CD4-positive, alpha-beta T cell (primary cell): ENCODE measurements around the gene CCL3. TPM values are rescaled to one million over a fixed set of nuclear protein-coding genes. Genes with fewer than 3 reads are reported as not detected.

ENCODE experiments used
- ATAC-seq: fragments of 200-7000 bp; cut with Tn5 transposase; one replicate; pipeline ENCODE4 v1.10.0; 2022; ENCODE audit warnings: mild to moderate bottlenecking; ENCODE audit not compliant: poor library complexity
- CTCF ChIA-PET: fragments of 350-600 bp; sonication (Branson Sonifier 250); formaldehyde crosslinking; loops from one replicate; lab custom pipeline; 2021; ENCODE audit warnings: antibody characterized with exemption, inconsistent platforms; lab: Charles Lee
- POLR2A ChIA-PET: fragments of 350-600 bp; sonication (Branson Sonifier 250); formaldehyde crosslinking; loops from one replicate; lab custom pipeline; 2021; ENCODE audit warnings: antibody characterized with exemption, inconsistent platforms; lab: Charles Lee
- DNase-seq, 14 experiments: peaks; one replicate each; pipeline ENCODE4 v3.0.0-alpha.2; 2013 to 2020; ENCODE audit warnings: mixed read lengths in 2 of 14
- H3K27ac ChIP-seq, 2 donors: one replicate each; pipeline versions ENCODE4 v1.5.1 to v1.7.0; 2013; ENCODE audit warnings: low read length in 2 of 2, low read depth in 1 of 2, mild to moderate bottlenecking in 1 of 2
- H3K27me3 ChIP-seq, 2 experiments: 1 replicate in 1 of 2; 2 replicates in 1 of 2; pipeline versions ENCODE4 v1.6.1 to v1.7.0; 2013; ENCODE audit warnings: low read length in 2 of 2, control low read depth in 1 of 2, mild to moderate bottlenecking in 1 of 2, moderate library complexity in 1 of 2; ENCODE audit not compliant: insufficient read depth in 2 of 2, control insufficient read depth in 1 of 2
- H3K36me3 ChIP-seq: one replicate; pipeline ENCODE4 v1.6.1; 2013; ENCODE audit warnings: low read length, control low read depth; ENCODE audit not compliant: insufficient read depth
- H3K4me1 ChIP-seq: one replicate; pipeline ENCODE4 v1.6.1; 2013; ENCODE audit warnings: low read length, control low read depth; ENCODE audit not compliant: insufficient read depth
- H3K4me3 ChIP-seq: one replicate; pipeline ENCODE4 v1.5.1; 2013; ENCODE audit warnings: mild to moderate bottlenecking, low read length, moderate library complexity
- H3K9me3 ChIP-seq, 2 experiments: 1 replicate in 1 of 2; 2 replicates in 1 of 2; pipeline versions ENCODE4 v1.6.1 to v1.7.0; 2013; ENCODE audit warnings: low read length in 2 of 2, mild to moderate bottlenecking in 2 of 2, control low read depth in 1 of 2, moderate library complexity in 1 of 2; ENCODE audit not compliant: control insufficient read depth in 1 of 2, insufficient read depth in 1 of 2
- H3K27ac Mint-ChIP-seq: one replicate; pipeline ENCODE4 v1.8.0; 2020; ENCODE audit warnings: mixed read lengths
- H3K27me3 Mint-ChIP-seq: one replicate; pipeline ENCODE4 v1.8.0; 2021; ENCODE audit warnings: mixed read lengths
- H3K36me3 Mint-ChIP-seq: one replicate; pipeline ENCODE4 v1.8.0; 2021; ENCODE audit warnings: low read depth, mixed read lengths
- H3K4me1 Mint-ChIP-seq: one replicate; pipeline ENCODE4 v1.8.0; 2021; ENCODE audit warnings: low read depth, mixed read lengths
- H3K4me3 Mint-ChIP-seq: one replicate; pipeline ENCODE4 v1.8.0; 2020; ENCODE audit warnings: mild to moderate bottlenecking, mixed read lengths
- H3K9me3 Mint-ChIP-seq: one replicate; pipeline ENCODE4 v1.8.0; 2020; ENCODE audit warnings: mixed read lengths
- CTCF ChIP-seq: fragments of 200-600 bp; IDR thresholded peaks from one replicate; pipeline ENCODE4 v1.8.0; 2022; ENCODE audit warnings: antibody characterized with exemption, mild to moderate bottlenecking
- intact Hi-C, 2 experiments: fragments of 100-400 bp; cut with DNase I in 1 of 2; cut with micrococcal nuclease in 1 of 2; formaldehyde crosslinking; loops; one replicate each; pipeline versions ENCODE4 v1.15.1 to v1.9.0; 2023 to 2025; cut with DNase I, micrococcal nuclease
- total RNA-seq, 174 experiments: library from RNA in 2 of 174; stranded (reverse) in 2 of 174; gene quantifications; one replicate each; pipeline ENCODE4 v1.2.3 and lab custom pipeline; 2021 to 2026

Gene CCL3
- total RNA-seq, 2 experiments from 2014 or later, result 0.78 to 1.0 TPM

- Mint-ChIP-seq H3K4me3 (no peak overlapping the region), H3K27me3 (no peaks in the 10 kb centered on the region), H3K4me1 (no peaks in the 10 kb centered on the region), H3K9me3 (no peaks in the 10 kb centered on the region), H3K27ac (no peak overlapping the region), H3K36me3 (no peaks in the 10 kb centered on the region)
- DNase-seq (peak in 1 of 14 experiments; percentile 16), ATAC-seq (no peak)
- no peak for TF ChIP-seq CTCF
- intact Hi-C loops, result loop anchor here in 1 of 2 experiments (10.0 kb wide), 1 partner anchor 216 kb away; no protein-coding TSS in a partner anchor
- Histone ChIP-seq H3K27ac (no peak overlapping the region), H3K27me3 (peaks cover 0 to 4% of the 10 kb centered on the region in 2 experiments), H3K4me3 (no peak overlapping the region), H3K4me1 (peaks cover 9% of the 10 kb centered on the region), H3K9me3 (no peaks in the 10 kb centered on the region), H3K36me3 (no peaks in the 10 kb centered on the region)
- ChIA-PET POLR2A (no interaction called here), CTCF (no interaction called here)
Measured at GRCh38 chr17:36070427-36070826, 19.5 kb downstream of the CCL3 start.

- Mint-ChIP-seq H3K4me1 (no peaks in the 10 kb centered on the region), H3K9me3 (no peaks in the 10 kb centered on the region), H3K27ac (no peak overlapping the region), H3K36me3 (no peaks in the 10 kb centered on the region), H3K4me3 (no peak overlapping the region), H3K27me3 (no peaks in the 10 kb centered on the region)
- Histone ChIP-seq H3K4me1 (peaks cover 9% of the 10 kb centered on the region), H3K36me3 (no peaks in the 10 kb centered on the region), H3K27ac (no peak overlapping the region), H3K27me3 (peaks cover 0 to 4% of the 10 kb centered on the region in 2 experiments), H3K4me3 (no peak overlapping the region), H3K9me3 (no peaks in the 10 kb centered on the region)
- no peak for TF ChIP-seq CTCF
- ChIA-PET CTCF (interaction anchor here (1.2 kb wide), 1 partner anchor 12 kb away, joined by 3 read pairs; no protein-coding TSS in a partner anchor), POLR2A (no interaction called here)
- intact Hi-C loops, result loop anchor here in 1 of 2 experiments (10.0 kb wide), 1 partner anchor 86 kb away; no protein-coding TSS in a partner anchor
- no peak for ATAC-seq
- DNase-seq, result no peak
Measured at GRCh38 chr17:36069136-36069535, 20.8 kb downstream of the CCL3 start.

GRCh38 chr17:36068524-36068923 lies 21.4 kb downstream of the CCL3 start:
- ChIA-PET CTCF (interaction anchor here (1.2 kb wide), 1 partner anchor 12 kb away, joined by 3 read pairs; no protein-coding TSS in a partner anchor), POLR2A (no interaction called here)
- no peaks in the 10 kb centered on the region for H3K9me3 ChIP-seq
- Mint-ChIP-seq H3K36me3 (no peaks in the 10 kb centered on the region), H3K4me3 (no peak overlapping the region), H3K4me1 (no peaks in the 10 kb centered on the region), H3K27me3 (no peaks in the 10 kb centered on the region), H3K9me3 (no peaks in the 10 kb centered on the region), H3K27ac (no peak overlapping the region)
- no peak overlapping the region for H3K4me3 ChIP-seq
- DNase-seq (no peak), ATAC-seq (no peak)
- peaks cover 9% of the 10 kb centered on the region for H3K4me1 ChIP-seq
- H3K27ac ChIP-seq, result no peak overlapping the region
- H3K27me3 ChIP-seq, result peaks cover 0 to 4% of the 10 kb centered on the region in 2 experiments
- intact Hi-C loops, result loop anchor here in 1 of 2 experiments (10.0 kb wide), 1 partner anchor 86 kb away; no protein-coding TSS in a partner anchor
- TF ChIP-seq CTCF, result no peak
- H3K36me3 ChIP-seq, result no peaks in the 10 kb centered on the region
